EL (cell line): ENCODE data around the gene MRNIP.
A peak's percentile ranks its signal among the peaks of the same experiment; 100 is the strongest.

ENCODE experiments used
- DNase-seq: peaks from one replicate; pipeline ENCODE4 v3.0.0-alpha.2; 2016

The MRNIP gene

DNA sequence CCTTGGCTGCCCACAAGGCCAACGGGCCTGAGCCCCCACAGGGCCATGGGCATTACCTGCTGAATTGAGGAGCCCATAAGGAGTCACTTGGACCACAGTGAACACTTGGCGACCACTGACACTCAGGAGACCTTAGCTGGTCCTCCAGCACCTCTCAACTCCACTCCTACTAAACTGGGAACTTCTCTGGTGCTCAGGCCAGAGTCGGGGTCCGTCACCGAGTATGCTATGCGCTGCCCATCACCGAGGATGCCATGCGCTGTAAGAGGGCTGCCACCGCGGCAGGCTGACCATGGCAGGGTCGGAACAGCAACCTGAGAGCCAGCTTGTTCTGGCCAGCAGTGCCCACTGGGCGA lies 38.5 kb downstream of the MRNIP start:
- no peak for DNase-seq

DNA sequence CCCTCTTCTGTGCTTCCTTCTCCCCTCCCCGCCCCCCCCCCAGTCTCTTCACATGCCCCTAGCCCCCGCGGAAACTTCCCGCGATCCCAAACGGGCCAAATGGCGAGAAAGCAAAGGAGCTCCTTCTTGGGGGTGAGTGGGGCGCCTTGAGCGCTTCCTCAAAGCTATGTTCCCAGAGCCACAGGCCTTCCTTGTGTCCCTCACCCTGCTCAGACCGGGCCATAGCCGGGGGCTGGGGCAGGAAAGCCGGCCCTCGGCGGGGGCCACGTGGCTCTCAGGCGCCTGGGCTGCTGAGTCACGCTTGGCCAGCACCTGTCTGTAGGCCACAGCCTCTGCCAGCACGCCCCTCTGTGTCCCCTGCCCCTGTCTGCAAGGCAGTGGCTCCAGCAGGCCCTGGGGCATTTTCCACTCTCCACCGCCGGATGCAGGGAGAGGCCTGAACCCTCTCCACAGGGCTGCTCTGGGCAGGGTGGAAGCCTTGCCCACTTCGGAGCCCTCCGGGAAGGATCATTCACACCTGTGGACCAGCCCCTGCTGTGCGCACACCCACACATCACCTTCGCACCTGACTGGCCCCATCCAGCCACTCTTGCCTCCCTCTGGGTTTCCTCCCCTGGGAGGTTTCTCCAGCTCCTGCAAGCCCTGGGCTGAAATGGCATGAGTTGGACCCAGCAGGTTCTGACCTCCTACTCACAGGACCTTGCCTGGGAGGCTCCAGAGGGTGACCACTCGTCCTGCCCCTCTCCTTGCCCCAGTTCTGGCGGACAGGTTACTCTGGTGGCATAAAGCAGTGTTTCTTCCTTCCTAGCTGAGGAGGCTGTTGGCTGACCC lies 39.1 kb downstream of the MRNIP start:
- DNase-seq: peak; percentile 77

DNA sequence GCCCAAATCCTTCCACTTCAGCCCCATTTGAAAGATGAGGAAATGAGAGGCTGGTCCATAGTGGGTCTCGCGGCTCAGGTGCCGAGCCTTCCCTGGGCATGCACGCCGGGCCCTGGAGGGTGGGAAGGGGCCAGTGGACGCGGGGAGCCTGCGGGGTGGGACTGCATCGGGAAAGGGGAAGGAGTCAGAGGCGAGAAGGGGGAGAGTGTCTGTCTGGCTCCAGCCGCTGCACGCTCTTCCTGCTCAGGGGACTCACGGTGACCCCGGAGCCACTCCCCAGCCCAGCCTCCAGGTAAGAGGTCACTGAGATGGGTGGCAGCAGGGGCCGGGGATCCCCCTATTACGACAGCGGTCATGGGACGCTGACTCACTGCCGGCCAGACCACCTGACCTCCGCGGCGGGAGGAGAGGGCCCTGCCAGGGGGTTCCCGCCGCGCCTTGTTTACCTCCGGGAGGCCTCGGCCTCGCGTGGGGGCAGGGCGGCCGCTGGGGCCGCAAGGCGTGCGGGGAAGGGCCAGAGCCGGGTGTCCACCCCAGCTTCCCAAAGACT lies 39.8 kb downstream of the MRNIP start:
- peak; percentile 91 for DNase-seq

DNA sequence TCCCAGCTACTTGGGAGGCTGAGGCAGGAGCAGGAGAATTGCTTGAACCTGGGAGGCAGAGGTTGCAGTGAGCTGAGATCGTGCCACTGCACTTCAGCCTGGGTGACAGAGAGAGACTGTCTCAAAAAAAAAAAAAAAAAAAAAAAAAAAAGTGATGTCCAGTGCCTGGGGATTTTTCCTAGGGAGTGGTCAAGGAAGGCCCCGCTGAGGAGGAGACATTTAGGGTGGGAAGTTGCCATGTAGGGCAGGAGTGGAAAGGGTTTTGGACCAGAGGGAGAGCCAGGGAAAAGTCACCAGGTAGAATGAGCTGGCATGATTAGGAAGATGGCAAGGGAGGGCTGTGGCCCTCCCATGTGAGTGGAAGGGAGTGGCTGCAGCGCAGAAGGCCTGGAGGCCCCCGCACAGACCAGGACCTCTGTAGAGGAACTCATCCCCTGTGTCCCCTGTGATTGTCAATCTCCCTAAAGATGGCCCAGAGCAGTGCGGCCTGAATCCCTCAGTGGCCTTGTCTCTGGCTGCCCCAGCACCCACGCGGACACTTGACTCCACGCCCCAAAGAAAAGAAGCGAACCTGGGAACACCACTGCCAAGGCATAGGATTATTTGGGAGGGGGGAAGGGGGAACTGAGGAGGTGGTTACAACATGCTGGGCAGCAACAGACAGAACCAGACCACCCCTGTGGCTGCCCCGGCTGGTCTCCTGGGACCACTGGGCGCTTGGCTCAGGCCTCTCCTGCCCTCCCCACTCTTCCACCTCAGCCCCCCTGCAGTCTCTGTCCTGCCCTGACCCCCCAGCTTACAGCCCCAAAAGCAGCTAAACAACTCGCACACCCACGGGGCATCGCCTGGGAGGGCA lies 40.5 kb downstream of the MRNIP start:
- no peak for DNase-seq

DNA sequence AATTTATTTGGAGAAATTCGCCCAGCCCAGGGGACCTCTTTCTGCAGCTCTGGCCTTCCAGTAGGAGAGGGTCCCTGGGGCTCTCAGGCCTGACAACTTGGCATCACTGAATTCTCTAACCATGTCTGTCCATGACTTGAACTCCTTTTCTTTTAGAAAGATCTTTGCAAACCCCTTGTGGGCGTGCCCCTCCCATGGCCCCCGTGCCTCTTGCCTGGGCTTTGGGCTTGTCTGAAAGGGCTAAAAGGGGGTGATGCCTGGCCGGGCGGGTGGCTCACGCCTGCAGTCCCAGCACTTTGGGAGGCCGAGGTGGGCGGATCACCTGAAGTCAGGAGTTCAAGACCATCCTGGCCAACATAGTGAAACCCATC lies 41.2 kb downstream of the MRNIP start:
- no peak for DNase-seq

DNA sequence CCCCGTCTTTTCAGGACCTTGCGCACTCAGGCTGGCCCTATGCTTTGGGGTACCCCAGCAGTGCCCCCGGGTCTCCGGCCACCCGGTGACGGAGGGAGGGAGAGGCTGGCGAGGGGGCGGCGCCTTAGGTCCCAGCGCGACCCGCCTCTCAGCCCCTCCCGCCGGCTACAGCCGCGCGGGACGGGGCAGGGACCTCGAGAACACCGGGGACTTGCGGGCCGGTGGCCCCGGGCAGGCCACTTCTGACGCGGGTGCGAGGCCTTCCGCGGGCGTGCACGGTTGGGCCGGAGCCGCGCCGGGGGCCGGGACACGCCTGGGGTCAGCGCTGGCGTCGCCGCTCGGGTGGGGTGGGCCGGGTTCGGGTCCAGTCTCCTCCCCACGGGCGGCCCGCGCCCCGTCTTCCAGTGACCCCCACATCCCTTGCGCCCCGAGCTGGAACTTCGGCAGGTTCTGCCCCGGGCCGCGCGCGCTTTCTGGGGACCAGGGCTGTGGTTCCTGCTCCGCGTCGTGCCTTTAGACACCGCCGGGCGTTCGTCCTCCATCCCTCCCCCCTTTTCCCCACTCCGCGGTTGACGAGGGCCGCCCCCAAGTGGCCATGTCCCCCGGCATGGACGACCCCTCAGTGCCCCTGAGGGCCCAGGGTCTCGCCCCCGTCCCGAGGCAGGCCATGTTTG lies 41.7 kb downstream of the MRNIP start:
- DNase-seq: no peak

DNA sequence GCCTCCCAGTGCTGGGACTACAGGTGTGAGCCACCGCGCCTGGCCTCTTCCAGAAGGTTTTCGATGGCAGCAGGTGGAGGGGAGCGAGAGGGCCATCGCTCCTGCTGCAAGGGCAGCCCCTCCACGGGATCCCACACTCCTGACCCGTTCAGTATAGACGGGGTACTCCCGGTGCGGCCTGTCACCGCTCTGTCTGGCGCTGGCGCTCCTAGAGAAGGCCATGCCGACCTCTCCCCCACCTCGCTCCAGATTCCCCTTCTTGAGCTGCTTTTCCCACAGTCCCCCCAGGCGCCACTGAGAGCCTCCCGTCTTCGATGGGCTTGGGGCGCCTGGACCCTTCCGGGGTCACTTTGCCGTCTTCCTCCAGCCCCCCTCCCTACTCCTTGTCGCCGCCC lies 42.2 kb downstream of the MRNIP start:
- no peak for DNase-seq

DNA sequence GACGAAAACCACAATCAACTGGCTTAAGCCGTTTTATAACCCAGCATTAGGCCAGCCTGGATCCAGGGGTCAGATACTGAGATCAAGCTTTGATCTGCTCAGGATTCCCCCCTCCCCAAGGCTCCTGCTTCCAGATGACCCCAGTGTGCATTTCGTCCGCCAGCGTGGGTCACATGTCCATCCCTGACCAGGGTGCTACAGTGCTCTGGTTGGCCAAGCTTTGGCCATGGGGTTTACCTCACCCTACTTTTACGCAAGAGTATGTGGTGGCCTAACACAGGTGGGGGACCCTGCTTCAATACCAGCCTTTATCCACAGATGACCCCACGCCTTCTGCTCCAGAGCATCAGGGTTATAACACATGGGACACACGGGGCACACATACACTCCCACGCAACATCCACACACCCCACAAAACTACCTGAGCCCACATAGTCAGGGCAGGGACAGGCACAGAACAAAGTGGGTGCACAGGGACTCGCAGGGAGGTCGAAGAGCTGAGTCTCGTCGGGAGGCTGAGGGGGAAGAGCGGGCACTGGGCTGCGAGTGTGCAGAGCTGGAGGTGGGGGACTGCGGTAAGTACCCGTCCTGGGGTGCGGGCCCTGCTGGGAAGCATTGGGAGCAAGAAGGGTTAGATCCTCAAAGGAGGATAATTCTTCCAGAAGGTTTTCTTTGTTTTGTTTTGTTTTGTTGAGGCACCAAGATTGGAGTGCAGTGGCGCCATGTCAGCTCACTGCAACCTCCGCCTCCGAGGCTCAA lies 42.9 kb downstream of the MRNIP start:
- no peak for DNase-seq

DNA sequence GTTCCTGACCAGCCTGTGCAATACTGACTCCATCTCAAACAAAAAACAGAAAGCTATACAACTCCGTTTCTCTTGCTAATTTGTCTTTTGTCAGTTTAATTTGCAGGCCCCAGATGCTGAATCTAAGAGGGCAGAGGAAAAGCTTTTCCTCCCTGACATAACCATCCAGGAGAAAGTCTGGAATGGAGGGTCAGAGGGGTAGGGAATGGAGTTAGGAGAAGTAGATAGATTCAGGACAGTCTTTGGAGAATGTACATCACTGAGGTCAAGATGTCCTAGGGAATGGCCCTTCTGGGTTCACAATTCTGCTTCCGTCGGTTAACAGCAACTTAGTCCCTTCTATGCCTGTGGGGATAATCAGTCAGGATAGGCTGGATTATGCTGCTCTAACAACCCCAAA lies 44.5 kb downstream of the MRNIP start:
- DNase-seq: no peak

DNA sequence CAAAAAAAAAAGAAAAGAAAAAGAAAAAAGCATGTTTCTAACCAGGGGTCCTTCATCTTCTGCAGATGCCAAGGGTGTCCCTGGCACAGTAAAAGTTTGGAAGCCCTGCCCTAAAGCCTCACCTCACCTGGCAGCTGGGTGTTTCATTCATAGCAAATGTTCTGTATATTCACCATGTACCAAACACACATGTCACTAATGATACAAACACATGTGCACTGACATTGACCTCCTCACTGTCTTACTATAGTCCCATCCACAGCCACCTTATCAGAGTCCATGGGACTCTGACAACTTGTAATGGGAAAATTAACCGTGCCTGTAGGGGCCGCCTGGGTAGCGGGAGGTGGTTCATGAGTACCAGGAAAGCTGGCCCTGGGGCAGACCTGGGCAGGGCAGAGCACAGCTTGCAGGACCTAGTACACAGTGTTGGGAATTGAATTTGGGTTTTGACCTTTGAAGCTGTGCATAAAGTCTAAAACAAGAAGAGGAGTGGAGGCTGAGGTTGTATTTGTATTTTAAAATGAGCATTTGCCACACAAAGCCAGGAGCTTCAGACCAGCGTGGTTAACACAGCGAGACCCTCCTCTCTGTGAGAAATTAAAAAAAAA lies 45.5 kb downstream of the MRNIP start:
- DNase-seq: no peak

DNA sequence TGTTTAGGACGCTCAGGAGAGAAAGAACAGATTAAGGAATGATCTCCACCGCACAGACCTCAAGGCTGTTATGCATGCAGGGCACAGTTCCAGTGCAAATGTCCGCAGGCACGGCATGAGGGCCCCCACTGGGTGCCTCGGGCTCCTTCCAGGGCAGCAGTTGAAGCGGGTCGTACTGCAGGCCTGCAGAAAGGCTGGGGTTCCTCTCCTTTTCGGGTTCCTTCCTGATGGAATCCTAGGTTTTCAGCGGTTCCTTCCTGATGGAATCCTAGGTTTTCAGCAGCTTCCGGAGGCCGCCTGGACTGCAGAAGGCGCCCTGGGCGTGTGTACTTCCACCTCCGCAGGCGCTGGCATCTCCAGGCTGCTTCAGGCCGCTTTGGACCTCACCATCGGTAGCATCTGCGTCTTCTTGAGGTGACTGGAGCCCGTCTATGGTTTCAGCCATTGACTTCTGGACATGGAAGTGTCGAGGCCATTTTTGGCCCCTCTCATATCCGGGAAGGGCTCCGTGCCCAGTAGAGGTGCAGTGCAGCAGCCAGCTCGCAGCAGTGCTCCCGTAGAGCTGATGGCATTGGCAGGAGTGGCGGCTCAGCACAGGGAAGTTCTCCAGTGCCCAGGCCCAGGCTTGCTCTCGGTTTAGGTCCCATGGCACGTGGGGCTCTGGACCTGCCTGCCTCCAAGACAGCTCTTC lies 46.3 kb downstream of the MRNIP start:
- DNase-seq: no peak

DNA sequence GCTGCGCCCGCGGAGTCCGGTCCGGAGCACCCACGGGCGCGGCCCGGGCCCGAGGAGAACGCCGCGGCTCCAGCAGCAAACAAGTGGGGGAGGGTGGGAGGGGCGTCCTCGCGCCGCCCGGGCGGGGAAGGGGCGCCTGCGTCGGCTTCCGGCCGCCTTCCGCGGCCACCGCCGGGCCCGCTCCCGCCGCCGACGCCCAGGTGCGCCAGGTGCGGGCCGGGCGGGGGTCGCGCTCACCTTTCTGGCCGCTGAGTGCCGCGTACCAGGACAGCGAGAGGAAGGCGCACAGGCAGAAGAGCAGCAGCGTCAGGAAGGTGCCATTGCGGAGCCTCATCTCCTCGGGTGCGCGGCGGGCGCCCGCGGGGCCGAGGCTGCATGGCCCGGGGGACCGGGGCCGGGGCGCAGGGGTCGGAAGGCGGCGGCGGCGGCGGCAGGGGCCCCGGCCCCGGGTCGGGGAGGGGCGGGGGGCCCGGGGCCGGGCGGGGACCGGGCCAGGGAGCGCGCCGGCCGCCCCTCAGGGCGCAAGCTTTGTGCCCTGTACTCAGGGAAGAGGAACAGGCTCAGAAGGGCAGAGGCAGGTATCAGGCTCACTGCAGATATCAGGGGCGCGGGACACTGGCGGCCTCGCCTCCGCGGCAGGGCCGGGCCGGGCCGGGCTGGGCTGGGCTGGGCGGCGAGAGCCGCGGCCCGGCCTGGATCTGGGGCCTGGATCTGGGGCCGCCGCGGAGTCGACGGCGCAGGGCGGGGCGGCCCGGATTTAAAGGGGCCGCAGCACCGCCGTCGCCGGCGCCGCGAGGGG lies 52.2 kb downstream of the MRNIP start, which contains the start of gene MGAT4B:
Gene MGAT4B (minus strand): TSS at position 617 of the 799 bp plus-strand sequence. CDS start 283 bp downstream, at position 334.
- peak; percentile 74 for DNase-seq

DNA sequence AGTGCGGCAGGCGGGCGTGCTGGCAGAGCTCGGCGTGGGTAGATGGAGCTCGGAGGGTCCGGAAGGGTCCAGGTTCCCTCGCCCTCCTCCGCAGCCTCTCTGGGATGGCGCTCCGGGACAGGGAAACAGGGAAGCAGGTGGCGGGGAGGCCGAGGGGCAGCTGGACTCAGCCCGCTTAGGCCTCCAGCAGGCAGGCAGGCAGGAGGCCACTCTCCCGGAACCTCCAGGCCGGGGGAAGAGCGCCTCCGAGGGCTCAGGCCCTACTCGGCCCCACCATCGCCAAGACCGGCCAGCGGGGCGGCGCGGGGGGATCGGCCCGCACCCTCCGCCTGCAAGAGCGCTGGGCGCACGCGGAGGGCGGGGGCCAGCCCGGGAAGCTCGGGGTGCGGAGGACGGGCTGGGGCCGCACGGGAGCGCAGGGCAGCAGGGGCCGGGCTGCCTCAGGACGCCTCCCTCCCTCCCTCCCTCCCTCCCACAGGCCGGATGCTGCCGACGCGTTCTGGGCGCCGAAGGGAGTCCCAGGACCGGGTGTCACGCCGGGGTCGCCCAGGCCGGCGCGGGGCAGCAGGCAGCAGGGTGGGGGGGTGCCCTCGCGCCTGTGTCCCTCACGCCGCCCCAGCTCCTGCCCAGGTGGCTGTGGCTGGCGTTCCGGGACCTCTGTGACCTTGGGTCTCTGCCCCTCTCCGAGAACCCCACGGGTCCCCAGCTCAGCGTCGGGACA lies 52.9 kb downstream of the MRNIP start:
- peak; percentile 60 for DNase-seq

DNA sequence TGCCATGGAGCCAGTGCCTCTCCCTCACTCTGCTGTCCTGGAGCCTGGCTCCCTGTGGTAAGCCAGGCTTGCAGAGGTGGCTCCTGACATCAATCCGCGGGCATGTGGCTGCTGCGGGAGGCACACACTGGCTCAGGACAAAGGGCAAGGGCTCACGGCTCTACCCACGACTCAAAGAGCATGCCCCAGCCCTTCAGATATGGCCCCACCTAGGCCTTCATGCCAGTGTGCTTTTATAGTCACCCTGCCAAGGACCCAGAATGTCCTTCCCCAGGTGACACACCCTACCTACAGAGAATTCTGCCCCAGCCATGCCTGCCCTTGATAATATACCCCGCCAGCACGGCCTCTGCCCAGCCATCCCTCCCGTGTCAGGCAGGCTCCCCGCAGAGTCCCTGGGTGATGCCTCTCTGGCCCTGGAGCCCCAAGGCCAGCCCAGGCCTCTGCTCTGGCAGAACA lies 53.5 kb downstream of the MRNIP start:
- no peak for DNase-seq

DNA sequence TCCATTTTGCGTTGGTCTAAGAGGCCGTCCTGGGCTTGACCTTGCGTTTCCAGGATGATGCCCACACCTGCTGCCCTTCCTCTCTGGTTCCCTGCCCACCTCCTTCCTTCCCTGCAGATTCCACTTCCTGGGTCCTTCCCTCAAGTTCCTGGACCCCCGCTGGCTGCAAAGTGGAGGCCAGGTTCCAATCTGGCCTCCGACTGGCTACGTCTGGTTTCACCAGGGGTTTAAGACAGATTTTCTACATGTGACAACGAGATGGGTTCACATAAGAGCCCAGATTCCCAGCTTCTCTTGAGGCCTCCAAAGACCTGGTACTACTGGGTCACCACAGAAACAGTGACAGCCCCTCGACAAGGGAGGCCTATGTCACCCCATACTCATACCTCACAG lies 54.1 kb downstream of the MRNIP start:
- DNase-seq: no peak

DNA sequence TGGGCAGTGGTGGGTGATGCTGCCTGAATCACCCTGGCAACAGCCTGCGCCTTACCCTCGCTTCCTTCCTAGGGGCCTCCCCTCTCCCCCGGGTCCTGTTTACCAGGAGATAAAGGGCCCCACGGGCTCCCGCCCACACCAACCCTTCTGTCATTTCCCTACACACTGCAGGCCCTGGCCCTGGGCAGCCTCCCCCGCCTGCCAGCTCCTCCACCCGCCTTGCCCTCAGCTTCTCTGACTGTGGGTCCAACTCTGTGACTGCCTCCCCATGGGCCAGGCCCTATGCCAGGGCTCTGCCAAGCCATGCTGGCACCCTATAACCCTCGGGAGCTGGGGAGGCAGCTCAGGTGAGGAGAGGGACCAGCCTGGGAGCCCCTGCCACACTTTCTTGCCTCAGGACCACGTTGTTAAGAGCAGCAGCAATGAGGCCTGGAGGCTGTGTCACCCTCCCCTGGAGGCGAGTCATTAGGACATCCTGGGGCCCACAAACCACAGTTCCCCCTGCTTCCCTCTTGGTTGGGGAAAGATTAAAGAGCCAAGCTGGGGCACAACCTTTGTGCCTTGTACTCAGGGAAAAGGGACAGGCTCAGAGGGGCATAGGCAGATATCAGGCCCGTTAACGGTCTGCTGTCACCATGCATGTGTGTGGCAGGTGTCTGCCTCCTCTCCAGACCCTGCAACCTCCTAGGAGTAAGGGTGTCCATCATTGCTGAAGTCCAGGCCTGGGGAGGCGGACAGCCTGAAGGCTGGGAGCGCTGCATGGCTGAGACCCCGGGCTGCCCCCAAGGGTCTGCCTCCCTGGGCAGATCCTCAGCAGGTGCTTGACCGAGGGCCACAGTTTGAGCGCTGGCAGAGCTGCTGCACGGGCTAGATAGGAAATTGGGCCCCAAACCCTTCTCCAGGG lies 54.7 kb downstream of the MRNIP start:
- DNase-seq: peak; percentile 57

DNA sequence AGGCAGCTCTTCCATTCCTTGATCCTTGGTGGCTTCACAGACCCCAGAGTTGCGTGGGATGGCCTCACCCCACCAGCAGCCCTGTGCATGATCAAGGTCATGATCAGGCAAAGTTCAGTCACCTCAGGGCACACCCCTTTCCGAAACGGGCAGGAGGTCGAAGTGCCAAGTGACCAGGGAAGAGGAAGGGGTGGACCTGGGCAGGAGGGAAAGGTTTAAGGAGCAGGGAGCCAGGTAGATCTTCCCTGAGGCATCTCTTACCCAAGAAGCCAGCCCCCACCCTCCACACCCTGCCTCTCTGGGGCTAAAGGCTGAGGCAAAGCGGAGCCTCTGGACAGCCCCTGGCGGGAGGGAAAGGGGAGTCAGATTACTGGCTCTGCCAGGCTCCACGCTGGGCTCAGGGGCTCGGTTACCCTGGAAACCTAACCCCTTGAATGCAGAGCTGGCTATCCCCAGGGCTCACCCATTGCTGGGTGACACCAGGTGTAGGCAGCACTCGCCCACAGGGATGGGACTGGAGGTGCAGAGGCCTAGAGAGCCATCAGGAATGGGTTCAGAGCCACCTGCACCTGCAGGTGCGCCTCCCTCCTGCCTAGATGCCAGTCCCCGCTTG lies 55.6 kb downstream of the MRNIP start:
- DNase-seq: no peak

DNA sequence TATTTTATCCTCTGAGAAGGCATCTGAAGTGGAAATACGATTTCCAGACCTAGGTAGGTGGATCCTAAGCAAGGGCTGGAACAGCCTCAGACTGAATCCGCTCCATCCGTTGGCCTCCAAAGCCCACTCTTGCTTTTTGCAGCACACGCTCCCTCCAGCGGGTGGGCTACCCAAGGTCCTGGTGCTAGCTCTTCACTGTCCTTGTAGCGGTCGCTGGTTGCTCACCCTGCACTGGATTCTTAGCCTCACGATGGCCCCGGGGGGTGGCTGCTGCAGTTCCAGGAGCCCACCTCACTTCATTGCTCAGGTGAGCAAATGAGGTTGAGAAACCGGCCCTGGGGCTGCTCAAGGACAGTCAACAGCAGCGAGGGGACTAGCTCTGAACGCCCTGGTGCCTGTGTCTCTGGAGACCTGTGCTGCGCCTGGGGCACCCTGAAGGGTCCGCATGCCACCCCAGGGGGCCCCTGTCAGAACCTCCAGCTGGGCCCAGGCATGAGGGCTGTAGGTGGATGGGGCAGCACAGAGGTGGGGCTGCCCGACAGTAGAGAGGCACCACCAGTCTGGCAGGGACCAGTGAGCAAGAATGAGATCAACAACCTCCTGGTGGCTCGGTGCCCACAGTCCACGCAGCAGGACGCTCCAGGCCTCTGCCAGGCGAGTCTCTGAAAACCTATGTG lies 56.3 kb downstream of the MRNIP start:
- DNase-seq: no peak
